Vagina (tissue), 2 donors: ENCODE data around the gene JAK1. TPM values are rescaled to one million over a fixed set of nuclear protein-coding genes. Genes with fewer than 3 reads are reported as not detected.
A peak's percentile ranks its signal among the peaks of the same experiment; 100 is the strongest.

Source experiments
- DNase-seq, 2 donors: peaks; one replicate each; pipeline ENCODE4 v3.0.0-alpha.2; 2017; ENCODE audit errors: extremely low spot score in 2 of 2
- H3K27ac ChIP-seq: fragments of 200-600 bp; sonication (generic); one replicate; pipeline ENCODE4 v1.5.1; 2019
- H3K27me3 ChIP-seq: fragments of 200-600 bp; sonication (generic); one replicate; pipeline ENCODE4 v1.5.1; 2019
- H3K36me3 ChIP-seq, 2 donors: fragments of 200-600 bp; sonication (generic); one replicate each; pipeline ENCODE4 v1.5.1; 2017 to 2019
- H3K4me1 ChIP-seq: fragments of 200-600 bp; sonication (generic); one replicate; pipeline ENCODE4 v1.5.1; 2019
- H3K4me3 ChIP-seq, 2 donors: fragments of 200-600 bp; sonication (generic); 1 replicate in 1 of 2; 2 replicates in 1 of 2; pipeline ENCODE4 v1.5.1; 2016 to 2019
- H3K9me3 ChIP-seq: fragments of 200-600 bp; sonication (generic); one replicate; pipeline ENCODE4 v1.5.1; 2019
- POLR2A ChIP-seq, 2 donors: fragments of 450-650 bp; IDR thresholded peaks; one replicate each; pipeline ENCODE4 v1.6.1; 2017; ENCODE audit warnings: antibody characterized with exemption in 2 of 2, mild to moderate bottlenecking in 2 of 2, moderate library complexity in 2 of 2
- POLR2AphosphoS5 ChIP-seq, 2 donors: sonication (generic); formaldehyde crosslinking; IDR thresholded peaks; one replicate each; pipeline ENCODE4 v1.9.0; 2017; ENCODE audit warnings: antibody characterized with exemption in 2 of 2, mild to moderate bottlenecking in 2 of 2, low read depth in 1 of 2; ENCODE audit not compliant: insufficient read depth in 1 of 2
- intact Hi-C: fragments of 100-400 bp; cut with DNase I; formaldehyde crosslinking; loops from one replicate; pipeline ENCODE4 v1.15.1; 2023
- total RNA-seq: library from RNA; depleted of rRNA; stranded (reverse); fragments of >200 nt; gene quantifications from one replicate; pipeline ENCODE4 v1.2.3, GENCODE V29; 2016
- TF ChIP-seq, protein P1 (sequence below), 3 experiments: fragments of 450-650 bp in 2 of 3; fragments of 200-600 bp in 1 of 3; sonication (generic) in 1 of 3; IDR thresholded peaks; one replicate each; pipeline ENCODE4 v1.5.1; 2017 to 2019; ENCODE audit warnings: antibody characterized with exemption in 3 of 3, mild to moderate bottlenecking in 2 of 3, moderate library complexity in 2 of 3

The JAK1 gene
- total RNA-seq, 1 donor from 2014 or later = 93.3 TPM

DNA sequence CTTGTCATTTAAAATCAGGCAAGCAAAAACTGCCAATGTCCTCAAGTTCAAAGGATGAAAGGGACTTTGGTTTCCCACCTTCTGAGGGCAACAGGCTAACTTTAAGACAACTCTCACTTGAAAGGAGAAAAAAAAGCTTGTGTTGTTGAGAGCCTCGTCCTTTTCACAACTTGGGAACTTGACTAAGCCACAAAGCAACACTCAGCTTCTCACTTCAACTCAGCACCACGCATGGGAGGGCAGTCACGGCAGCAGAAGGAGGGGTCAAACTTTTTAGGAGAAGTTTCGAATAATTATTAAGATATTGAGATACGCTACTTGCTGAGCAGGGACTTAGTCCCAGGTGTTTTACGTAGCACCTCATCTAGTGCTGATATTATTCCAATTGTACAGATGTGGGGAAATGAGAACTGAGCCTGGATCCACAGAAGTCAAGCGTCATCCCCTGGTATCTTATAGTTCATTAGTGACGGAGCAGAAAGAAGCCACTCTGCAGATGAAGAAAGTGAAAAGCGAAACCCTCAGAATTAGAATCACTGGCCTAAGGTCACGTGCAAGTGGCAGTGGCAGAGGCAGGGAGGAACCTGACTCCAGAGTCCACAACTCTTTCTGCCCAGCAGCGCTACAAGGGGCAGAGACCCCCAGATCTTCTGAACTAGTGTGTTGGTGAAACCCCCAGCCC, 83.6 kb downstream of the JAK1 start:
- TF ChIP-seq POLR2AphosphoS5 (IDR thresholded peaks at IDR 0.05; ENCODE audit: insufficient read depth in 1 of 2, low read depth in 1 of 2) (no peak), POLR2A (IDR thresholded peaks at IDR 0.05) (no peak)
- H3K27me3 ChIP-seq = no peaks in the 10 kb centered on the region
- no peak overlapping the region for H3K4me3 ChIP-seq
- H3K9me3 ChIP-seq = no peaks in the 10 kb centered on the region
- peaks cover 0 to 28% of the 10 kb centered on the region in 2 donors for H3K36me3 ChIP-seq
- DNase-seq = peak in 1 of 2 donors; percentile 11
- peaks cover 3% of the 10 kb centered on the region for H3K4me1 ChIP-seq
- intact Hi-C loops = no loop called here
- H3K27ac ChIP-seq = no peak overlapping the region

DNA sequence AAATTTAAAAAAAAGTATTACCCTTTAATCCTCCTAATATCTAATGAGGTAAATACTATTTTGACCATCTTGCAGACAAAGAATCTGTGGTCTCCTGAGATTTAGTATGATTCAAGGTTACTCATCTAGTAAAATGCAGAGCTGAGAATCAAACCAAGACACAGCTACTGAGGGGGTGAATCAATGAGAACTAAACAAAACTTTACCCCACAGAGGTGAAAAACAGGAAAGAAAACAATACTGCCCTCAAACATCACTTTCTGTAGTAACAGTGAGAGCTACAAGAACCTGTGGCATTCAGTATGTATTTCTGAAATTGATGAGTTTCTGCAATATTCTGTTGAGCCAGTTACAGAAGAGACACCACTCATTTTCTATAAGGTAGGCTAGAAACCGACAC, 85.1 kb downstream of the JAK1 start:
- Histone ChIP-seq H3K4me1 (no peaks in the 10 kb centered on the region), H3K27ac (no peak overlapping the region), H3K9me3 (no peaks in the 10 kb centered on the region), H3K27me3 (no peaks in the 10 kb centered on the region), H3K36me3 (peaks cover 0 to 34% of the 10 kb centered on the region in 2 donors), H3K4me3 (no peak overlapping the region)
- intact Hi-C loops = no loop called here
- no peak for DNase-seq
- TF ChIP-seq, protein P1, sequence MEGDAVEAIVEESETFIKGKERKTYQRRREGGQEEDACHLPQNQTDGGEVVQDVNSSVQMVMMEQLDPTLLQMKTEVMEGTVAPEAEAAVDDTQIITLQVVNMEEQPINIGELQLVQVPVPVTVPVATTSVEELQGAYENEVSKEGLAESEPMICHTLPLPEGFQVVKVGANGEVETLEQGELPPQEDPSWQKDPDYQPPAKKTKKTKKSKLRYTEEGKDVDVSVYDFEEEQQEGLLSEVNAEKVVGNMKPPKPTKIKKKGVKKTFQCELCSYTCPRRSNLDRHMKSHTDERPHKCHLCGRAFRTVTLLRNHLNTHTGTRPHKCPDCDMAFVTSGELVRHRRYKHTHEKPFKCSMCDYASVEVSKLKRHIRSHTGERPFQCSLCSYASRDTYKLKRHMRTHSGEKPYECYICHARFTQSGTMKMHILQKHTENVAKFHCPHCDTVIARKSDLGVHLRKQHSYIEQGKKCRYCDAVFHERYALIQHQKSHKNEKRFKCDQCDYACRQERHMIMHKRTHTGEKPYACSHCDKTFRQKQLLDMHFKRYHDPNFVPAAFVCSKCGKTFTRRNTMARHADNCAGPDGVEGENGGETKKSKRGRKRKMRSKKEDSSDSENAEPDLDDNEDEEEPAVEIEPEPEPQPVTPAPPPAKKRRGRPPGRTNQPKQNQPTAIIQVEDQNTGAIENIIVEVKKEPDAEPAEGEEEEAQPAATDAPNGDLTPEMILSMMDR (IDR thresholded peaks at IDR 0.05) = no peak
- TF ChIP-seq POLR2AphosphoS5 (IDR thresholded peaks at IDR 0.05; ENCODE audit: insufficient read depth in 1 of 2, low read depth in 1 of 2) = no peak
- TF ChIP-seq POLR2A (IDR thresholded peaks at IDR 0.05) = no peak

DNA sequence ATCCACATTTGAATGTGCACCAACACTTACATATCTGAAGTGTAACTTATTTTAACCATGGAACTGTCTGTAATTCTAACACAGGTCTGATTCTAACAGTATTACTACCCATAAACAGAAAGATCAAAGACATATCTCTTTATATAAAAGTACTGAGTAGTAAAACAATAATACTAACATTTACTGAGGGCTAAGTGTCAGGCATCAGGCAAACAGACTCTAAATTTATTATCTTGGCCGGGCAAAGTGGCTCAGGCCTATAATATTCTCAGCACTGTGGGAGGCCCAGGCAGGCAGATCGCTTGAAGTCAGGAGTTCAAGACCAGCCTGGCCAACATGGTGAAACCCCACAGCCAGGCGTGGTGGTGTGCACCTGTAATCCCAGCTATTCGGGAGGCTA, 85.9 kb downstream of the JAK1 start:
- intact Hi-C loops = no loop called here

DNA sequence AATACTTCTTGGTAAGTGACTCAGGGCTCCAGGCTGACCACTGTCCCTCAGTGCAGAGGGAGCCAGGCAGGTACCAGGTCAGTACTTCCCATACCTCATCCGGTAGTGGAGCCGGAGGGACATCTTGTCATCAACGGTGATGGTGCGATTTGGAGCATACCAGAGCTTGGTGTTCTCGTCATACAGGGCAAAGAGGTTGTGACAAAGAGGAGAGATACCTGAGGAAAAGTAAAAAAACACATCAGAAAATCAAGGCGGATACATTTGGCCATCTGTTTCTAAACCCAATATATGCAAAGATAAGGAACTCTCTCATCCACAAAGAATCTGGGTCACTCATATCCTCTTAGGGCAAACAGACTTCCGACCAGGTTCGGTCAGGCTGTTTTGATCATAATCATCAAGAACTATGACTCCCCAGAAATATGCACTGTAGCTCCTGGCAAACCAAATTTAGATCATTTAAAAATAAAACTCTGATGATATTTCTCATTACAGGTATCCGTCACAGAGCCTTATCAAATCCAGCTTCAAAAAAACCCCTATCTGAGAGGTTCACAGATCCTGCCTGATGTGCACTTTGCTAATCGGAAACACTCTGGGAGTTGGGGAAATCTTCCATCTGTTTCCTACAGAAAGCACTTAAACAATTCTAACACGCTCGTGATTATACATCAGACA, 87.3 kb downstream of the JAK1 start:
- peaks cover 0 to 55% of the 10 kb centered on the region in 2 donors for H3K36me3 ChIP-seq
- no peaks in the 10 kb centered on the region for H3K4me1 ChIP-seq
- intact Hi-C loops = no loop called here
- TF ChIP-seq, protein P1 (IDR thresholded peaks at IDR 0.05) = no peak
- no peak for TF ChIP-seq POLR2AphosphoS5 (IDR thresholded peaks at IDR 0.05; ENCODE audit: insufficient read depth in 1 of 2, low read depth in 1 of 2)
- TF ChIP-seq POLR2A (IDR thresholded peaks at IDR 0.05) = no peak
- H3K27me3 ChIP-seq = no peaks in the 10 kb centered on the region
- H3K4me3 ChIP-seq = no peak overlapping the region
- peak in 1 of 2 donors; percentile 72 for DNase-seq
- H3K9me3 ChIP-seq = no peaks in the 10 kb centered on the region
- no peak overlapping the region for H3K27ac ChIP-seq

More for the DNA sequence above, 85.9 kb downstream of the JAK1 start:
- H3K36me3 ChIP-seq = peaks cover 0 to 42% of the 10 kb centered on the region in 2 donors
- no peaks in the 10 kb centered on the region for H3K9me3 ChIP-seq
- no peak for TF ChIP-seq POLR2AphosphoS5 (IDR thresholded peaks at IDR 0.05; ENCODE audit: insufficient read depth in 1 of 2, low read depth in 1 of 2)
- TF ChIP-seq POLR2A (IDR thresholded peaks at IDR 0.05) = no peak
- TF ChIP-seq, protein P1 (IDR thresholded peaks at IDR 0.05) = no peak
- H3K4me3 ChIP-seq = no peak overlapping the region
- H3K4me1 ChIP-seq = no peaks in the 10 kb centered on the region
- peak in 1 of 2 donors; percentile 10 for DNase-seq
- no peak overlapping the region for H3K27ac ChIP-seq
- H3K27me3 ChIP-seq = no peaks in the 10 kb centered on the region

DNA sequence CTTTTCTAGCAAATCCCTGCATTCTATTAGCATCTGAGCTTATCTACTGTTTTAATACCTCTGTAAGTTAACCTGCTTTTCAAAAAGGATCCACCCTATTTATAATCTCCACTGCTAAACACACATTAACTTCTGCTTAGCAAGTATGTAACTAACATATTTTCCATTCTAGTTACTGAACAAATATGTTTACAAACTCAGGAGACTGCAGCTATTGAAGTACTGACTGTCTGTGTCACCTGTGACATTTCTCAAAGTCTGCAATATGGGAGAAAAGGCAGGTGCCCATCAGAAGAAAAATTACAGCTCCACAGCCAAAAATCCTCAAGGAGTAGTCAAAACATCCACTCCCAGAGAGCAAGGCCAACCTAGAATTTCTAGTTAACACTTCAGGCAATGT, 88.3 kb downstream of the JAK1 start:
- intact Hi-C loops = no loop called here
- H3K4me3 ChIP-seq = no peak overlapping the region
- no peaks in the 10 kb centered on the region for H3K4me1 ChIP-seq
- TF ChIP-seq POLR2AphosphoS5 (IDR thresholded peaks at IDR 0.05; ENCODE audit: insufficient read depth in 1 of 2, low read depth in 1 of 2) (no peak), POLR2A (IDR thresholded peaks at IDR 0.05) (no peak)
- TF ChIP-seq, protein P1 (IDR thresholded peaks at IDR 0.05) = no peak
- no peaks in the 10 kb centered on the region for H3K27me3 ChIP-seq
- no peak for DNase-seq
- no peak overlapping the region for H3K27ac ChIP-seq
- H3K36me3 ChIP-seq = peaks cover 0 to 55% of the 10 kb centered on the region in 2 donors
- no peaks in the 10 kb centered on the region for H3K9me3 ChIP-seq
